ENCODE measurements around the gene DCTN3.
"Not testable (repeated sequence)": the region's sequence is repeated elsewhere in the genome, so short reads cannot be mapped to it uniquely, and the experiment has no call there.

The DCTN3 gene

GRCh38 chr9:34647651-34648050, 27.4 kb upstream of the DCTN3 start:
- no peak for DNase-seq (ENCODE audit: low read depth in 2 of 3, low spot score in 1 of 3)

GRCh38 chr9:34647084-34647403, 26.7 kb upstream of the DCTN3 start:
- no peak for DNase-seq (ENCODE audit: low read depth in 2 of 3, low spot score in 1 of 3)

- DNase-seq (ENCODE audit: low read depth in 2 of 3, low spot score in 1 of 3): peak; percentile 93 to 98 (median 97)
Observed at GRCh38 chr9:34646211-34647083, 26.2 kb upstream of the DCTN3 start, which contains the start of gene GALT. GALT (plus strand) TSS chr9:34646675; CDS start chr9:34646705, 30 bp downstream.

- no peak for DNase-seq (ENCODE audit: low read depth in 2 of 3, low spot score in 1 of 3)
Observed at GRCh38 chr9:34644766-34645314, 24.5 kb upstream of the DCTN3 start.

- DNase-seq (ENCODE audit: low read depth in 2 of 3, low spot score in 1 of 3): no peak
Observed at GRCh38 chr9:34642679-34643078, 22.4 kb upstream of the DCTN3 start.

- DNase-seq (ENCODE audit: low read depth in 2 of 3, low spot score in 1 of 3): not testable (repeated sequence)
Observed at GRCh38 chr9:34639322-34639721, 19.0 kb upstream of the DCTN3 start.

GRCh38 chr9:34638138-34638445, 17.8 kb upstream of the DCTN3 start:
- DNase-seq (ENCODE audit: low read depth in 2 of 3, low spot score in 1 of 3): no peak

- peak; percentile 87 to 92 (median 91) for DNase-seq (ENCODE audit: low read depth in 2 of 3, low spot score in 1 of 3)
Observed at GRCh38 chr9:34637356-34638137, 17.3 kb upstream of the DCTN3 start, which contains the start of gene SIGMAR1. SIGMAR1 (minus strand) TSS chr9:34637787; CDS start chr9:34637697, 90 bp downstream.

GRCh38 chr9:34636791-34637355, 16.6 kb upstream of the DCTN3 start:
- no peak for DNase-seq (ENCODE audit: low read depth in 2 of 3, low spot score in 1 of 3)

- no peak for DNase-seq (ENCODE audit: low read depth in 2 of 3, low spot score in 1 of 3)
Observed at GRCh38 chr9:34635556-34635955, 15.3 kb upstream of the DCTN3 start.

GRCh38 chr9:34634551-34635248, 14.4 kb upstream of the DCTN3 start:
- no peak for DNase-seq (ENCODE audit: low read depth in 2 of 3, low spot score in 1 of 3)

GRCh38 chr9:34633851-34634550, 13.7 kb upstream of the DCTN3 start:
- peak; percentile 51 to 63 (median 56) for DNase-seq (ENCODE audit: low read depth in 2 of 3, low spot score in 1 of 3)

GRCh38 chr9:34633166-34633565, 12.9 kb upstream of the DCTN3 start:
- DNase-seq (ENCODE audit: low read depth in 2 of 3, low spot score in 1 of 3): no peak

- no peak for DNase-seq (ENCODE audit: low read depth in 2 of 3, low spot score in 1 of 3)
Observed at GRCh38 chr9:34630402-34631154, 10.3 kb upstream of the DCTN3 start.

- no peak for DNase-seq (ENCODE audit: low read depth in 2 of 3, low spot score in 1 of 3)
Observed at GRCh38 chr9:34629491-34629808, 9.2 kb upstream of the DCTN3 start.

GRCh38 chr9:34628656-34629490, 8.6 kb upstream of the DCTN3 start, which contains the start of gene ARID3C:
ARID3C (minus strand) TSS chr9:34629066; CDS start chr9:34628014, 1,052 bp downstream.
- DNase-seq (ENCODE audit: low read depth in 2 of 3, low spot score in 1 of 3): peak in 1 of 3 donors; percentile 48

- DNase-seq (ENCODE audit: low read depth in 2 of 3, low spot score in 1 of 3): no peak
Observed at GRCh38 chr9:34627716-34628655, 7.7 kb upstream of the DCTN3 start.

GRCh38 chr9:34625186-34625486, 4.8 kb upstream of the DCTN3 start:
- no peak for DNase-seq (ENCODE audit: low read depth in 2 of 3, low spot score in 1 of 3)

Measured in stimulated activated CD4-positive, alpha-beta T cell treated with anti-CD3 and anti-CD28 coated beads, Interleukin-12 subunit alpha, Interleukin-12 subunit beta, amount 100 ng/mL, for 48 hours (primary cell).